HCT116 (cell line): ENCODE measurements around the gene ADRA2A.

Experiments used
- CEBPB ChIP-seq: IDR thresholded peaks from 2 replicates; pipeline ENCODE4 v1.6.1; 2012; ENCODE audit warnings: low read depth
- EGR1 ChIP-seq: IDR thresholded peaks from 2 replicates; pipeline ENCODE4 v1.6.1; 2012; ENCODE audit warnings: low read depth
- ELF1 ChIP-seq: IDR thresholded peaks from 2 replicates; pipeline ENCODE4 v1.6.1; 2012; ENCODE audit warnings: low read depth, borderline replicate concordance
- EZH2 ChIP-seq: fragments of 200-600 bp; sonication (generic); IDR thresholded peaks from 2 replicates; pipeline ENCODE4 v1.6.1; 2017; ENCODE audit warnings: antibody characterized with exemption, mixed run types
- EZH2phosphoT487 ChIP-seq: fragments of 200-600 bp; IDR thresholded peaks from 2 replicates; pipeline ENCODE4 v1.6.1; 2018; ENCODE audit warnings: antibody characterized with exemption, borderline replicate concordance
- MAX ChIP-seq: IDR thresholded peaks from 2 replicates; pipeline ENCODE4 v1.6.1; 2012
- POLR2A ChIP-seq: IDR thresholded peaks from 2 replicates; pipeline ENCODE4 v1.7.0; 2011; ENCODE audit warnings: borderline replicate concordance; ENCODE audit not compliant: insufficient read depth, insufficient read length; ENCODE audit errors: extremely low read depth
- POLR2AphosphoS5 ChIP-seq: IDR thresholded peaks from 2 replicates; pipeline ENCODE4 v1.6.1; 2011; ENCODE audit warnings: mild to moderate bottlenecking, low read depth, low read length, moderate library complexity
- RAD21 ChIP-seq: IDR thresholded peaks from 2 replicates; pipeline ENCODE4 v1.6.1; 2012; ENCODE audit warnings: low read depth, mild to moderate bottlenecking
- SIN3A ChIP-seq: IDR thresholded peaks from 2 replicates; pipeline ENCODE4 v1.6.1; 2012; ENCODE audit warnings: low read depth
- SP1 ChIP-seq: IDR thresholded peaks from 2 replicates; pipeline ENCODE4 v1.6.1; 2012; ENCODE audit warnings: low read depth
- ZNF274 ChIP-seq: fragments of 200-500 bp; sonication (Bioruptor generic); IDR thresholded peaks from 2 replicates; pipeline ENCODE4 v1.6.1; 2014; ENCODE audit warnings: mild to moderate bottlenecking, low read depth, low read length, inconsistent platforms
- TF ChIP-seq, protein P1 (sequence below), 3 experiments: fragments of 200-600 bp in 1 of 3; sonication (generic) in 1 of 3; IDR thresholded peaks in 2 of 3; conservative IDR thresholded peaks in 1 of 3; 2 replicates each; pipeline ENCODE4 v1.5.1; 2012 to 2017; ENCODE audit warnings: low read depth in 2 of 3, low read length in 2 of 3, antibody characterized with exemption in 1 of 3, borderline replicate concordance in 1 of 3, control low read depth in 1 of 3, mild to moderate bottlenecking in 1 of 3, mixed read lengths in 1 of 3, mixed run types in 1 of 3, moderate library complexity in 1 of 3; ENCODE audit not compliant: insufficient read depth in 1 of 3
- TF ChIP-seq, protein P2 (sequence below): IDR thresholded peaks from 2 replicates; pipeline ENCODE4 v1.6.1; 2012; ENCODE audit warnings: low read depth

GRCh38 chr10:111100198-111100597 is 23.4 kb downstream of the ADRA2A start:
- TF ChIP-seq POLR2A (no peak), EZH2 (no peak), SIN3A (no peak), POLR2AphosphoS5 (no peak), EGR1 (no peak), RAD21 (no peak), MAX (no peak), ELF1 (no peak), ZNF274 (no peak), SP1 (no peak), EZH2phosphoT487 (no peak), CEBPB (no peak)
- TF ChIP-seq, protein P1, sequence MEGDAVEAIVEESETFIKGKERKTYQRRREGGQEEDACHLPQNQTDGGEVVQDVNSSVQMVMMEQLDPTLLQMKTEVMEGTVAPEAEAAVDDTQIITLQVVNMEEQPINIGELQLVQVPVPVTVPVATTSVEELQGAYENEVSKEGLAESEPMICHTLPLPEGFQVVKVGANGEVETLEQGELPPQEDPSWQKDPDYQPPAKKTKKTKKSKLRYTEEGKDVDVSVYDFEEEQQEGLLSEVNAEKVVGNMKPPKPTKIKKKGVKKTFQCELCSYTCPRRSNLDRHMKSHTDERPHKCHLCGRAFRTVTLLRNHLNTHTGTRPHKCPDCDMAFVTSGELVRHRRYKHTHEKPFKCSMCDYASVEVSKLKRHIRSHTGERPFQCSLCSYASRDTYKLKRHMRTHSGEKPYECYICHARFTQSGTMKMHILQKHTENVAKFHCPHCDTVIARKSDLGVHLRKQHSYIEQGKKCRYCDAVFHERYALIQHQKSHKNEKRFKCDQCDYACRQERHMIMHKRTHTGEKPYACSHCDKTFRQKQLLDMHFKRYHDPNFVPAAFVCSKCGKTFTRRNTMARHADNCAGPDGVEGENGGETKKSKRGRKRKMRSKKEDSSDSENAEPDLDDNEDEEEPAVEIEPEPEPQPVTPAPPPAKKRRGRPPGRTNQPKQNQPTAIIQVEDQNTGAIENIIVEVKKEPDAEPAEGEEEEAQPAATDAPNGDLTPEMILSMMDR (IDR thresholded peaks at IDR 0.05 in 2 of 3, conservative IDR thresholded peaks at IDR 0.05 in 1 of 3; ENCODE audit: borderline replicate concordance in 1 of 3, insufficient read depth in 1 of 3, low read depth in 2 of 3, low read length in 2 of 3), result no peak
- TF ChIP-seq, protein P2, sequence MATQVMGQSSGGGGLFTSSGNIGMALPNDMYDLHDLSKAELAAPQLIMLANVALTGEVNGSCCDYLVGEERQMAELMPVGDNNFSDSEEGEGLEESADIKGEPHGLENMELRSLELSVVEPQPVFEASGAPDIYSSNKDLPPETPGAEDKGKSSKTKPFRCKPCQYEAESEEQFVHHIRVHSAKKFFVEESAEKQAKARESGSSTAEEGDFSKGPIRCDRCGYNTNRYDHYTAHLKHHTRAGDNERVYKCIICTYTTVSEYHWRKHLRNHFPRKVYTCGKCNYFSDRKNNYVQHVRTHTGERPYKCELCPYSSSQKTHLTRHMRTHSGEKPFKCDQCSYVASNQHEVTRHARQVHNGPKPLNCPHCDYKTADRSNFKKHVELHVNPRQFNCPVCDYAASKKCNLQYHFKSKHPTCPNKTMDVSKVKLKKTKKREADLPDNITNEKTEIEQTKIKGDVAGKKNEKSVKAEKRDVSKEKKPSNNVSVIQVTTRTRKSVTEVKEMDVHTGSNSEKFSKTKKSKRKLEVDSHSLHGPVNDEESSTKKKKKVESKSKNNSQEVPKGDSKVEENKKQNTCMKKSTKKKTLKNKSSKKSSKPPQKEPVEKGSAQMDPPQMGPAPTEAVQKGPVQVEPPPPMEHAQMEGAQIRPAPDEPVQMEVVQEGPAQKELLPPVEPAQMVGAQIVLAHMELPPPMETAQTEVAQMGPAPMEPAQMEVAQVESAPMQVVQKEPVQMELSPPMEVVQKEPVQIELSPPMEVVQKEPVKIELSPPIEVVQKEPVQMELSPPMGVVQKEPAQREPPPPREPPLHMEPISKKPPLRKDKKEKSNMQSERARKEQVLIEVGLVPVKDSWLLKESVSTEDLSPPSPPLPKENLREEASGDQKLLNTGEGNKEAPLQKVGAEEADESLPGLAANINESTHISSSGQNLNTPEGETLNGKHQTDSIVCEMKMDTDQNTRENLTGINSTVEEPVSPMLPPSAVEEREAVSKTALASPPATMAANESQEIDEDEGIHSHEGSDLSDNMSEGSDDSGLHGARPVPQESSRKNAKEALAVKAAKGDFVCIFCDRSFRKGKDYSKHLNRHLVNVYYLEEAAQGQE, result no peak
